ENCODE results near the gene KIFC1.

KIFC1 gene

DNA sequence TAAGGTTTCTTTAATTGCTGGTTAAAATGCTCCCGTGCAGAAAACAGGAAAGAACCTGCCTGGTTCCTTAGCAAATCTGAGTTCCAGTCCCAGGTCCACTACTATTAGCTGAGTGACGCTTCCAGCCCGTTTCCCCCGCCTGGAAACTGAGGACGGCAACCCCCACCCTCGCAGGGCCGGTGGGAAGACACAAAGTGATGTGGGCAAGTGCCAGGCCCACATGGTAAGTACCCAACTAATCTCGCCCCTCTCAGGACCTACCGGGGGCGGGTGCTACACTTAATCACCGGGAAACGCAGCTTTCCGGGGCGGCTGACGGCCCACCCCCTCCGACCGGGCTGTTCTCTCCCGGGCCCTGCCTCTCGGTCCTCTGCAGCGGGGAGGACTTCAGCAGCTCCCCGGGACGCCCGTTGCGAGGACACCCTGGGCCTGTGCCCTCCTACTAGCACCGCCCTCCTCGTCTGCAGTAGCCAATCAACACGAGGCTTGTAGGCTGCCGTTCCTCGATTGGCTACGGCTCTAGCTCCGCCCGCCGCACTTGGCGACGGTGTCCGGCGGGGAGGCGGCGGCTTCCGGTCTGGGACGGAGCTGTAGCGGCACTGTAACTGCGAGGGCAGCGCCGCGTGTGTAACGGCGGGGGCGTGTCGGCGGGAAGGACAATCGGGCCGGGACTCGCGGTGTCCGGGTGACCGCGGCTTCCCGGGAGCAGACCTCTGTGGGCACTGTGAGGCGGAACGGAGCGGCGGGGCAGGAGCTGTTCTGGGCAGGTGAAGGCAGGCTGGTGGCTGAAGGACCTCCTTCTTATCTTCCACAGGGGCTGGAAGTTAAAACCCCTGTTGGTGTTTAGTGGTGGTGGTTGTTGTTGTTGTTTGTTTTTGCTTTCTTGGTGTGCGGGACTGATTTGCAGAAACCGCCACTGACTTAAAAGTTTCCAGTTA lies 62.7 kb downstream of the KIFC1 start, which contains the start of gene ZBTB9:
Gene ZBTB9, plus strand, starts transcription at position 568 of the 938 bp plus-strand sequence. CDS start 525 bp downstream, outside the sequence.
- ChIA-PET POLR2A (no interaction called here), CTCF (interaction anchor here (0.7 to 1.4 kb wide), 4 partner anchors 17 to 125 kb away, joined by 3 to 5 read pairs (median 3); partner anchors contain the start of gene CUTA)
- Histone ChIP-seq H3K36me3 (ENCODE audit: control insufficient read depth in 4 of 4, insufficient read depth in 4 of 4, low read length in 3 of 4) (peaks cover 2 to 28% (median 12%) of the 10 kb centered on the region in 4 experiments), H3K9me3 (ENCODE audit: control extremely low read depth in 1 of 5, control insufficient read depth in 4 of 5, insufficient read depth in 2 of 5, low read depth in 1 of 5, low read length in 4 of 5) (no peaks in the 10 kb centered on the region), H3K4me3 (ENCODE audit: control insufficient read depth in 1 of 7, extremely low read depth in 1 of 7, insufficient read depth in 4 of 7, low read depth in 2 of 7, low read length in 6 of 7) (peak within 1 kb of the TSS; percentile 80 to 96 (median 90)), H3K27me3 (replicated peaks in 2 of 5; ENCODE audit: control insufficient read depth in 4 of 5, insufficient read depth in 5 of 5, low read length in 4 of 5) (no peaks in the 10 kb centered on the region), H3K4me1 (ENCODE audit: control extremely low read depth in 1 of 4, control insufficient read depth in 4 of 4, insufficient read depth in 4 of 4, low read length in 3 of 4) (peaks cover 5 to 24% (median 20%) of the 10 kb centered on the region in 4 experiments), H3K27ac (ENCODE audit: insufficient read depth in 1 of 2, low read depth in 1 of 2, low read length in 2 of 2, poor library complexity in 1 of 2, severe bottlenecking in 2 of 2) (peak within 1 kb of the TSS; percentile 50 to 86)
- 0% methylated on average over 46 of the region's 65 CpGs for WGBS (ENCODE audit: insufficient coverage)
- peak; percentile 89 to 95 (median 95) for DNase-seq

DNA sequence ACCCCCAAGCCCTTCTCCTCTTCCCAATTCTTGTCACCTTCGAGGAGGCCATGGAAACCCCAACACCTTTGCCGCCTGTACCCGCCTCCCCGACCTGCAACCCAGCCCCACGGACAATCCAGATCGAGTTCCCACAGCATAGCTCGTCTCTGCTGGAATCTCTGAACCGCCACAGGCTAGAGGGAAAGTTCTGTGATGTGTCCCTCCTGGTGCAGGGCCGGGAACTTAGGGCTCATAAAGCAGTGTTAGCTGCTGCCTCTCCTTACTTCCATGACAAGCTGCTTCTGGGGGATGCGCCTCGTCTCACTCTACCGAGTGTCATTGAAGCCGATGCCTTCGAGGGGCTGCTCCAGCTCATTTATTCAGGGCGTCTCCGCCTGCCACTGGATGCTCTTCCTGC lies 63.4 kb downstream of the KIFC1 start:
- ChIA-PET POLR2A (no interaction called here), CTCF (interaction anchor here (1.1 kb wide), 1 partner anchor 37 kb away, joined by 3 read pairs; the partner anchor contains the start of gene CUTA)
- DNase-seq, result no peak
- peaks cover 5 to 21% (median 20%) of the 10 kb centered on the region in 4 experiments for H3K4me1 ChIP-seq (ENCODE audit: control extremely low read depth in 1 of 4, control insufficient read depth in 4 of 4, insufficient read depth in 4 of 4, low read length in 3 of 4)
- peak overlapping the region; percentile 80 to 96 (median 90) for H3K4me3 ChIP-seq (ENCODE audit: control insufficient read depth in 1 of 7, extremely low read depth in 1 of 7, insufficient read depth in 4 of 7, low read depth in 2 of 7, low read length in 6 of 7)
- peaks cover 0 to 2% (median 0%) of the 10 kb centered on the region in 5 experiments for H3K9me3 ChIP-seq (ENCODE audit: control extremely low read depth in 1 of 5, control insufficient read depth in 4 of 5, insufficient read depth in 2 of 5, low read depth in 1 of 5, low read length in 4 of 5)
- peaks cover 2 to 24% (median 12%) of the 10 kb centered on the region in 4 experiments for H3K36me3 ChIP-seq (ENCODE audit: control insufficient read depth in 4 of 4, insufficient read depth in 4 of 4, low read length in 3 of 4)
- H3K27ac ChIP-seq (ENCODE audit: insufficient read depth in 1 of 2, low read depth in 1 of 2, low read length in 2 of 2, poor library complexity in 1 of 2, severe bottlenecking in 2 of 2), result peak overlapping the region; percentile 29 to 86
- H3K27me3 ChIP-seq (replicated peaks in 2 of 5; ENCODE audit: control insufficient read depth in 4 of 5, insufficient read depth in 5 of 5, low read length in 4 of 5), result no peaks in the 10 kb centered on the region
- WGBS (ENCODE audit: insufficient coverage), result 62% methylated on average over 16 of the region's 16 CpGs

DNA sequence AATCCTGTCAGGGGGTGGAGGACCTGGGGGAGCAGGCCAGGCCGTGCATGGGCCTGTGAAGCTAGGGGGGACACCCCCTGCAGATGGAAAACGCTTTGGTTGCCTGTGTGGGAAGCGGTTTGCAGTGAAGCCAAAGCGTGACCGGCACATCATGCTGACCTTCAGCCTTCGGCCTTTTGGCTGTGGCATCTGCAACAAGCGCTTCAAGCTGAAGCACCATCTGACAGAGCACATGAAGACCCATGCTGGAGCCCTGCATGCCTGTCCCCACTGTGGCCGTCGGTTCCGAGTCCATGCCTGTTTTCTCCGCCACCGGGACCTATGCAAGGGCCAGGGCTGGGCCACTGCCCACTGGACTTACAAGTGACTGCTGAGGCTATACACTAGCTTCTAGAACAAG lies 64.5 kb downstream of the KIFC1 start:
- Histone ChIP-seq H3K4me1 (ENCODE audit: control extremely low read depth in 1 of 4, control insufficient read depth in 4 of 4, insufficient read depth in 4 of 4, low read length in 3 of 4) (peaks cover 5 to 21% (median 20%) of the 10 kb centered on the region in 4 experiments), H3K27me3 (replicated peaks in 2 of 5; ENCODE audit: control insufficient read depth in 4 of 5, insufficient read depth in 5 of 5, low read length in 4 of 5) (no peaks in the 10 kb centered on the region), H3K27ac (ENCODE audit: insufficient read depth in 1 of 2, low read depth in 1 of 2, low read length in 2 of 2, poor library complexity in 1 of 2, severe bottlenecking in 2 of 2) (no peak overlapping the region), H3K4me3 (ENCODE audit: control insufficient read depth in 1 of 7, extremely low read depth in 1 of 7, insufficient read depth in 4 of 7, low read depth in 2 of 7, low read length in 6 of 7) (no peak overlapping the region), H3K9me3 (ENCODE audit: control extremely low read depth in 1 of 5, control insufficient read depth in 4 of 5, insufficient read depth in 2 of 5, low read depth in 1 of 5, low read length in 4 of 5) (peaks cover 0 to 2% (median 0%) of the 10 kb centered on the region in 5 experiments), H3K36me3 (ENCODE audit: control insufficient read depth in 4 of 4, insufficient read depth in 4 of 4, low read length in 3 of 4) (peaks cover 2 to 19% (median 12%) of the 10 kb centered on the region in 4 experiments)
- ChIA-PET CTCF (no interaction called here), POLR2A (no interaction called here)
- 97% methylated on average over 10 of the region's 12 CpGs for WGBS (ENCODE audit: insufficient coverage)
- DNase-seq, result no peak

DNA sequence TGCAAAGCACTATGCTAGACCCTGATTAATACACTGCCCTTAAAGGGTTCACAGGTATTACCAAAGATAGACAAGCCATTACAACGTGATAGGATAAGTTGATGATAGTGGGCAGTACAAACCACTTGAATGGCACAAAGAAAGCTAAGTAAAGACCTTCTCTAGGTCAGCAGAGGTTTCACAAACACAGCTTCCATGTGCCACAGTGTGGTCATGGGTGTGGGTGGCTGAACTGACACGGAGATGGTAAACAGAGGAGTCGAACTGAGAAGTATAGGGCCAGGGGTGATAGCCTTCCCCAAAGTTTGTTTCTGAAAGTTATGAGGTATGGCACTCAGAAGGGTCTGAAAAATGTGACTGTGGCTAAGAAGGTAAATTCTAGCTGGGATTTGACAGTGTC lies 67.1 kb downstream of the KIFC1 start:
- POLR2A ChIA-PET, result no interaction called here
- peaks cover 2 to 15% (median 10%) of the 10 kb centered on the region in 4 experiments for H3K36me3 ChIP-seq (ENCODE audit: control insufficient read depth in 4 of 4, insufficient read depth in 4 of 4, low read length in 3 of 4)
- H3K27me3 ChIP-seq (replicated peaks in 2 of 5; ENCODE audit: control insufficient read depth in 4 of 5, insufficient read depth in 5 of 5, low read length in 4 of 5), result no peaks in the 10 kb centered on the region
- H3K27ac ChIP-seq (ENCODE audit: insufficient read depth in 1 of 2, low read depth in 1 of 2, low read length in 2 of 2, poor library complexity in 1 of 2, severe bottlenecking in 2 of 2), result no peak overlapping the region
- no peak overlapping the region for H3K4me3 ChIP-seq (ENCODE audit: control insufficient read depth in 1 of 7, extremely low read depth in 1 of 7, insufficient read depth in 4 of 7, low read depth in 2 of 7, low read length in 6 of 7)
- peaks cover 2 to 10% (median 10%) of the 10 kb centered on the region in 4 experiments for H3K4me1 ChIP-seq (ENCODE audit: control extremely low read depth in 1 of 4, control insufficient read depth in 4 of 4, insufficient read depth in 4 of 4, low read length in 3 of 4)
- no peak for DNase-seq
- H3K9me3 ChIP-seq (ENCODE audit: control extremely low read depth in 1 of 5, control insufficient read depth in 4 of 5, insufficient read depth in 2 of 5, low read depth in 1 of 5, low read length in 4 of 5), result peaks cover 0 to 2% (median 0%) of the 10 kb centered on the region in 5 experiments
- 94% methylated on average over 2 of the region's 3 CpGs for WGBS (ENCODE audit: insufficient coverage)
- CTCF ChIA-PET, result no interaction called here

DNA sequence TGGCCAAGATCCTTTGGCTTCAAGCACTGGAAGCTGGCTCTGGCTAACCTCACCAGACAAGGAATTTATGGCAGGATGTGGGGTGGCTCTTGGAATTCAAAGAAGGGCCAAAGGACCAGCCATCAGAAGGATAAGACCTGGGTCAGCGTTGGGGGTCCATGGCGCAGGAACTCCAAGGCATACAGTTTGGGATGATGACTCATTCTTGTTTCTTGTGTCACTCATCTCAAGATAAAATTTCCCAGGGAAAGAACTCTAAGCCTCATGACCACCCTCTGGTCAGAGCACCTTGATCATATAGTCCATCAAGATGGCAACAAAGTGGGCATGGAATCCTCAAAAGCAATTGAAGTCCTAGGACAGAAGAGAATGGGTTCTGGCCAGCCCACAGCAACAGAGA lies 67.6 kb downstream of the KIFC1 start:
- Histone ChIP-seq H3K27ac (ENCODE audit: insufficient read depth in 1 of 2, low read depth in 1 of 2, low read length in 2 of 2, poor library complexity in 1 of 2, severe bottlenecking in 2 of 2) (no peak overlapping the region), H3K27me3 (replicated peaks in 2 of 5; ENCODE audit: control insufficient read depth in 4 of 5, insufficient read depth in 5 of 5, low read length in 4 of 5) (no peaks in the 10 kb centered on the region), H3K9me3 (ENCODE audit: control extremely low read depth in 1 of 5, control insufficient read depth in 4 of 5, insufficient read depth in 2 of 5, low read depth in 1 of 5, low read length in 4 of 5) (peaks cover 0 to 2% (median 0%) of the 10 kb centered on the region in 5 experiments), H3K4me3 (ENCODE audit: control insufficient read depth in 1 of 7, extremely low read depth in 1 of 7, insufficient read depth in 4 of 7, low read depth in 2 of 7, low read length in 6 of 7) (no peak overlapping the region), H3K4me1 (ENCODE audit: control extremely low read depth in 1 of 4, control insufficient read depth in 4 of 4, insufficient read depth in 4 of 4, low read length in 3 of 4) (peaks cover 0 to 9% (median 9%) of the 10 kb centered on the region in 4 experiments), H3K36me3 (ENCODE audit: control insufficient read depth in 4 of 4, insufficient read depth in 4 of 4, low read length in 3 of 4) (peaks cover 2 to 15% (median 10%) of the 10 kb centered on the region in 4 experiments)
- 100% methylated on average over 2 of the region's 2 CpGs for WGBS (ENCODE audit: insufficient coverage)
- ChIA-PET CTCF (no interaction called here), POLR2A (no interaction called here)
- DNase-seq, result no peak

Measured in common myeloid progenitor, CD34-positive (primary cell).